Endodermal cell (in vitro differentiated cells): ENCODE measurements around the gene PICK1. TPM values are rescaled to one million over a fixed set of nuclear protein-coding genes. Genes with fewer than 3 reads are reported as not detected.

Source experiments
- DNase-seq: peaks from one replicate; pipeline ENCODE4 v3.0.0-alpha.2; 2017
- H3K27ac ChIP-seq: 2 replicates; pipeline ENCODE4 v1.5.1; 2013; ENCODE audit warnings: mild to moderate bottlenecking, low read depth, low read length, moderate library complexity
- H3K27me3 ChIP-seq: 2 replicates; pipeline ENCODE4 v1.6.1; 2013; ENCODE audit warnings: mild to moderate bottlenecking, low read length, moderate library complexity; ENCODE audit not compliant: insufficient read depth, control insufficient read depth, poor library complexity, severe bottlenecking
- H3K36me3 ChIP-seq: 2 replicates; pipeline ENCODE4 v1.7.0; 2013; ENCODE audit warnings: mild to moderate bottlenecking, low read length, moderate library complexity; ENCODE audit not compliant: control insufficient read depth, insufficient read depth
- H3K4me1 ChIP-seq: one replicate; pipeline ENCODE4 v1.7.0; 2013; ENCODE audit warnings: low read length; ENCODE audit not compliant: control insufficient read depth, insufficient read depth
- H3K4me3 ChIP-seq: 2 replicates; pipeline ENCODE4 v1.5.1; 2013; ENCODE audit warnings: mild to moderate bottlenecking, low read length, moderate library complexity
- H3K9ac ChIP-seq: 2 replicates; pipeline ENCODE4 v1.6.1; 2013; ENCODE audit warnings: mild to moderate bottlenecking, low read length, moderate library complexity; ENCODE audit not compliant: poor library complexity, severe bottlenecking; ENCODE audit errors: extremely low read depth
- H3K9me3 ChIP-seq: 2 replicates; pipeline ENCODE4 v1.6.1; 2013; ENCODE audit warnings: mild to moderate bottlenecking, low read length, moderate library complexity; ENCODE audit not compliant: control insufficient read depth
- H3K27ac Mint-ChIP-seq: 2 replicates; pipeline ENCODE4 v1.8.0; 2020; ENCODE audit warnings: mixed read lengths
- H3K27me3 Mint-ChIP-seq: 2 replicates; pipeline ENCODE4 v1.8.0; 2021; ENCODE audit warnings: mild to moderate bottlenecking, mixed read lengths; ENCODE audit not compliant: insufficient read depth
- H3K36me3 Mint-ChIP-seq: 2 replicates; pipeline ENCODE4 v1.8.0; 2020; ENCODE audit warnings: low read depth, mixed read lengths
- H3K4me1 Mint-ChIP-seq: 2 replicates; pipeline ENCODE4 v1.8.0; 2020; ENCODE audit warnings: mixed read lengths
- H3K4me3 Mint-ChIP-seq: 2 replicates; pipeline ENCODE4 v1.8.0; 2020; ENCODE audit warnings: mild to moderate bottlenecking, moderate library complexity, mixed read lengths
- H3K9me3 Mint-ChIP-seq: 2 replicates; pipeline ENCODE4 v1.8.0; 2020; ENCODE audit warnings: mild to moderate bottlenecking, mixed read lengths
- WGBS, 2 experiments: methylation state at CpG; one replicate each; pipeline versions ENCODE4 v1.1.5 to v1.1.7; 2013; ENCODE audit warnings: missing lambda C conversion rate in 2 of 2, mixed read lengths in 1 of 2; ENCODE audit not compliant: insufficient coverage in 1 of 2, insufficient read length in 1 of 2; 5-methylcytosine and 5-hydroxymethylcytosine counted together
- total RNA-seq, 2 donors: library from RNA; stranded (reverse); fragmentation: NEBNext Ultra II Directional in 1 of 2; extraction: Animal tissue kit (Norgen Biotek cat#: 25700) in 1 of 2; gene quantifications; 2 replicates in 1 of 2; 3 replicates in 1 of 2; pipeline ENCODE4 v1.2.1, GENCODE V29; 2021
- TF ChIP-seq, protein P1 (sequence below): fragments of 200-600 bp; sonication (generic); conservative IDR thresholded peaks from 2 replicates; pipeline ENCODE4 v1.5.0; 2021; ENCODE audit warnings: antibody characterized with exemption, mild to moderate bottlenecking

Gene PICK1
- total RNA-seq, 2 donors from 2014 or later: 42.7 to 54.1 TPM

DNA sequence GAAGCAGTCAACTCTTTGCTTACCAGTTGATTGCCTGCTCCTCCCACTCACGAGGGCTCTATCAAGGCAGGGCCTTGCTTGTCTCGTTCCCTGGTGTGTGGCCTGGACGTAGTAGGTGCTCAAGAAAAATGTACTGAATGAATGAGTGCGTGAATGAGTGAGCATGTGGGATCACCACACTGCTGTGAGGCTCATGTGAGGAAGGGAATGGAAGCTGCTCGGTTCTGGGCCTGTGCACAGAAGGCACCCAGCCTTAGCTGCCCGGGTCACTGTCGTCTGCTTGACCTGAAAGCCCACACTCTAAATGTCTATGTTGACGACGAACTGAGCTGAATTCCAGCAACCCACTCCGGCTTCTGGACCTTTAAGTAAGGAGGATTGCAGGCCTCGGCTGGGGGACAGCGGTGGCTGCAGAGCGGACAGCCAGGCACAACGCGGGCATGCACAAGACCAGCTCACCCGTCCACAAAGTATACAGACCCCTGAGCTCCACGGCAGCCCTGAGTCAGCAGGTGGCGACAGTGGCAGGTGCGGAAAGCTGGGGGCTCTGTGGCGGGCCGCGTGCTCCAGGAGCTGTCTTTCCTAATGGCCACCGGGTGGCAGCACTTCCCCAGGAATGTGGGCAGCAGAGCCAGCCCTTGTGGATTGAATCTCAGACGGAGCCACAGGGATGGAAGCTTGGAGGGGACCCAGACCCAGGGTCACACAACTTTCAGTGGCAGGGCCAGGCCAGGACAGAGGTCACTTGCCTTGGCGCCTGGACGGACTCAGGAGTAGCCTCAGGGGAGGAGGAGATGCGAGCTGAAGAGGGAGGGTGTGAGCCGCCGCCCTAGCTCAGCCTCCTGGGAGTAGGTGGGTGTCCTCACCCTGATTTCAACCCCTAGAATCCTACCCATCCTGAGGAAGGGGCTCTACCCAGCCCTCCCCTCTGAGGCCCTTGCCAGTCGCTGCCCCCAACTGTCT, 5.0 kb upstream of the PICK1 start:
- Histone ChIP-seq H3K4me3 (no peak overlapping the region), H3K27ac (no peak overlapping the region), H3K36me3 (no peaks in the 10 kb centered on the region), H3K4me1 (peaks cover 6% of the 10 kb centered on the region), H3K9me3 (no peaks in the 10 kb centered on the region), H3K27me3 (no peaks in the 10 kb centered on the region), H3K9ac (no peak overlapping the region)
- 38 to 50% methylated on average over 22 to 27 of the region's 30 CpGs for WGBS, 2 experiments
- peak overlapping the region; percentile 74 for H3K27ac Mint-ChIP-seq
- peak; percentile 96 for DNase-seq
- no peaks in the 10 kb centered on the region for H3K9me3 Mint-ChIP-seq
- peaks cover 11% of the 10 kb centered on the region for H3K27me3 Mint-ChIP-seq
- H3K36me3 Mint-ChIP-seq: no peaks in the 10 kb centered on the region
- H3K4me1 Mint-ChIP-seq: no peaks in the 10 kb centered on the region
- no peak overlapping the region for H3K4me3 Mint-ChIP-seq
- TF ChIP-seq, protein P1, sequence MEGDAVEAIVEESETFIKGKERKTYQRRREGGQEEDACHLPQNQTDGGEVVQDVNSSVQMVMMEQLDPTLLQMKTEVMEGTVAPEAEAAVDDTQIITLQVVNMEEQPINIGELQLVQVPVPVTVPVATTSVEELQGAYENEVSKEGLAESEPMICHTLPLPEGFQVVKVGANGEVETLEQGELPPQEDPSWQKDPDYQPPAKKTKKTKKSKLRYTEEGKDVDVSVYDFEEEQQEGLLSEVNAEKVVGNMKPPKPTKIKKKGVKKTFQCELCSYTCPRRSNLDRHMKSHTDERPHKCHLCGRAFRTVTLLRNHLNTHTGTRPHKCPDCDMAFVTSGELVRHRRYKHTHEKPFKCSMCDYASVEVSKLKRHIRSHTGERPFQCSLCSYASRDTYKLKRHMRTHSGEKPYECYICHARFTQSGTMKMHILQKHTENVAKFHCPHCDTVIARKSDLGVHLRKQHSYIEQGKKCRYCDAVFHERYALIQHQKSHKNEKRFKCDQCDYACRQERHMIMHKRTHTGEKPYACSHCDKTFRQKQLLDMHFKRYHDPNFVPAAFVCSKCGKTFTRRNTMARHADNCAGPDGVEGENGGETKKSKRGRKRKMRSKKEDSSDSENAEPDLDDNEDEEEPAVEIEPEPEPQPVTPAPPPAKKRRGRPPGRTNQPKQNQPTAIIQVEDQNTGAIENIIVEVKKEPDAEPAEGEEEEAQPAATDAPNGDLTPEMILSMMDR: peak; percentile 99

DNA sequence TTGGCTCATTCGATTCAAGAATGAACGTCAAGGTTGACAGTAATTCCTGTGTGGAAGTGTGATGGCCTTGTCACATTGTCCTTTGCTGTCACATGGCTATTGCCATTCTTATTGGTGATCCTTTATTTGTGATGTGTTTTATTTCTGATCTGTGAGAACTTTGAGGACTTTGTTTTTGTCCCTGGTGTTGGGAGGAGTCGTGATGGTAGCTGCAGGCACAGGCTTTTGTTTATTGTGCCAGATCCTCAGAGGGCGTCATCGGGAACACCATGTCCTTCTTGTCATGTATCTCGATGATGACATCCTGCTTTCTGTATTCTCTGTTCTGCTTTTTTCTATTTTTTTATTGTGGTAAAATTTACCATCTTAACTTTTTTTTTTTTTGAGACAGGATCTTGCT, 5.6 kb downstream of the PICK1 start:
- Histone ChIP-seq H3K27ac (no peak overlapping the region), H3K4me1 (no peaks in the 10 kb centered on the region), H3K36me3 (peaks cover 51% of the 10 kb centered on the region), H3K4me3 (no peak overlapping the region), H3K27me3 (no peaks in the 10 kb centered on the region), H3K9ac (no peak overlapping the region), H3K9me3 (no peaks in the 10 kb centered on the region)
- peaks cover 6% of the 10 kb centered on the region for H3K4me1 Mint-ChIP-seq
- H3K9me3 Mint-ChIP-seq: no peaks in the 10 kb centered on the region
- TF ChIP-seq, protein P1: no peak
- H3K4me3 Mint-ChIP-seq: no peak overlapping the region
- no peak overlapping the region for H3K27ac Mint-ChIP-seq
- DNase-seq: no peak
- WGBS, 2 experiments: 95 to 96% methylated on average over 5 to 6 of the region's 6 CpGs
- no peaks in the 10 kb centered on the region for H3K27me3 Mint-ChIP-seq
- H3K36me3 Mint-ChIP-seq: peaks cover 60% of the 10 kb centered on the region

DNA sequence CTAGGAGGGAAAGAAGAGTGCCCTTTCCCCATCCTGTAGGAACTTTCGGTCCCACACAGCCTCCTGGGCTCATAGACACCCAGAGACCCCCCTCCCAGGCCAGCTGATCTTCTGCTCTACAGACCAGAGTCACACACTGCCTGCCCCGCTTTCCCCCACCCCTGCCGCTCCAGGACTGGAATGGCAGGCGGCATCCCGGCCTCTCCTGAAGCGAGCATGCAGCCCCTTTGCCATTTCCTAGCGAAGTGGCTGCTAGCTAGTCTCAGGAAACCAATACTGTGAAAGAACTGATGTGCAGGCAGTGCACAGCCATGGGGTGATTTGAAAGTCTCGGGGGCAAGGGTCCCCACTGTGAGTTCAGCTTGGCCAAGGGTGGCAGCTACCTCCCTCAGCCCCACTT, 8.3 kb downstream of the PICK1 start:
- H3K36me3 Mint-ChIP-seq: peaks cover 57% of the 10 kb centered on the region
- no peak overlapping the region for H3K9ac ChIP-seq
- H3K27me3 Mint-ChIP-seq: no peaks in the 10 kb centered on the region

More for the DNA sequence above, 8.3 kb downstream of the PICK1 start:
- TF ChIP-seq, protein P1: no peak
- 95 to 96% methylated on average over 7 to 8 of the region's 8 CpGs for WGBS, 2 experiments
- no peaks in the 10 kb centered on the region for H3K4me1 Mint-ChIP-seq
- Histone ChIP-seq H3K27me3 (no peaks in the 10 kb centered on the region), H3K4me3 (no peak overlapping the region), H3K36me3 (peaks cover 44% of the 10 kb centered on the region), H3K27ac (no peak overlapping the region), H3K4me1 (no peaks in the 10 kb centered on the region), H3K9me3 (no peaks in the 10 kb centered on the region)
- no peak for DNase-seq
- H3K9me3 Mint-ChIP-seq: no peaks in the 10 kb centered on the region
- no peak overlapping the region for H3K27ac Mint-ChIP-seq
- H3K4me3 Mint-ChIP-seq: no peak overlapping the region
